ENCODE data around the gene GLIPR1L1. TPM values are rescaled to one million over a fixed set of nuclear protein-coding genes. Genes with fewer than 3 reads are reported as not detected.

Gene GLIPR1L1
- total RNA-seq, 1 experiment from 2014 or later: not detected

DNA sequence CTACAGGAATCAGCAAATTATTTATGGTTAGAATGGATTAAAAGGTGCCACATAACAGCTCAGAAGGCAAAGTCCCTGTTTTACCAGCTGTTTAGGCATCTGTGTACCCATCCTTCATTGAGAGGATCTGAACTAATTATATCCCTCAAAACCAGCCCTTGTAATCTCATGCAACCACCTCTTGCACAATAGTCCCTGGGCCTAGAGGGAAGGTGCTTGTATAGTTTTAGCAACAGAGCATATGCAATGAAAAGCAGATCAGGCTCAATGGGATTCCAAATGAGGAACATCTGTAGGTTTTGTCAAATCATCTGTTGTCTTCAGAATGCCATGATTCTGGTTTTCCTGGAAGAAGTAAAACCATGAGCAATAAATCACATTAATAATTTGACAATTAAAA lies 30.4 kb downstream of the GLIPR1L1 start:
- ChIA-PET POLR2A (ENCODE audit: unreplicated experiment) (no interaction called here), CTCF (no interaction called here)
- Histone ChIP-seq H4K20me1 (ENCODE audit: insufficient read depth) (no peaks in the 10 kb centered on the region), H3F3A (ENCODE audit: insufficient read depth, low read depth) (no peaks in the 10 kb centered on the region), H2AFZ (no peak overlapping the region), H3K27ac (no peak overlapping the region), H3K36me3 (ENCODE audit: low read depth) (no peaks in the 10 kb centered on the region), H3K4me3 (no peak overlapping the region), H3K79me2 (ENCODE audit: low read depth) (no peaks in the 10 kb centered on the region), H3K9me2 (ENCODE audit: insufficient read depth) (0 out of 2 replicates have a peak, but pooled peaks cover 4% of the 10 kb centered on the region), H3K27me3 (ENCODE audit: insufficient read depth, low read depth) (no peaks in the 10 kb centered on the region), H3K4me2 (no peak overlapping the region), H3K4me1 (replicated peaks; ENCODE audit: insufficient read depth) (no peaks in the 10 kb centered on the region), H3K9me3 (ENCODE audit: insufficient read depth, low read depth) (peaks cover 3% of the 10 kb centered on the region; the same call in 1 of the 2 replicates)
- no TSS peak for BruUV-seq (replicated peaks)
- no peak for DNase-seq
- TF ChIP-seq CTCF (conservative IDR thresholded peaks at IDR 0.05) (no peak), EZH2 (IDR thresholded peaks at IDR 0.05; ENCODE audit: low read depth) (no peak)
- intact Hi-C loops (cut with micrococcal nuclease; ENCODE audit: unreplicated experiment): no loop called here

DNA sequence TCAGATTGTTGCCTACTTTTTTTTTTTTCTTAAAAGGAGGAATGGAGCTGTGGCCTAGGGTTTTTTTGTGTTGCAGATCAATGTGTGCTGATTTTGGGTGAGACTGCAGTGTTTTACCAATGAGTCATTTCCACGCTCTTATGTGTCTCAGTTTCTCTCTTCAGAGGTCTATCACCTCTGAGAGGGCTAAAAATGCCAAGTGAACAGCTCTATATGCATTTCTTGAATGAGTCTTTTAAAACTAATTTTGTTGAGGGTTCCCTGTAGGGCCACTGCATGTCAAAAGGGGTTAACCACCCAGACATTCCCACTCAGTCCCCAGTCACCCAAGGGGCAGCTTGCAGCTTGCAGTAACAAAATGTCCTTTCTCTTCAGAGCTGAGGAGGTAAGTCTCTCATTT lies 32.2 kb downstream of the GLIPR1L1 start:
- 0 out of 2 replicates have a peak, but pooled peaks cover 4% of the 10 kb centered on the region for H3K9me2 ChIP-seq (ENCODE audit: insufficient read depth)
- no peaks in the 10 kb centered on the region; the same call in 1 of the 2 replicates for H3K9me3 ChIP-seq (ENCODE audit: insufficient read depth, low read depth)
- no peak overlapping the region for H3K4me3 ChIP-seq
- DNase-seq: no peak
- H3K27me3 ChIP-seq (ENCODE audit: insufficient read depth, low read depth): no peaks in the 10 kb centered on the region
- no TSS peak for BruUV-seq (replicated peaks)
- intact Hi-C loops (cut with micrococcal nuclease; ENCODE audit: unreplicated experiment): no loop called here
- H3F3A ChIP-seq (ENCODE audit: insufficient read depth, low read depth): no peaks in the 10 kb centered on the region
- H3K36me3 ChIP-seq (ENCODE audit: low read depth): no peaks in the 10 kb centered on the region
- H3K27ac ChIP-seq: no peak overlapping the region
- H4K20me1 ChIP-seq (ENCODE audit: insufficient read depth): no peaks in the 10 kb centered on the region
- no peak for TF ChIP-seq EZH2 (IDR thresholded peaks at IDR 0.05; ENCODE audit: low read depth)
- TF ChIP-seq CTCF (conservative IDR thresholded peaks at IDR 0.05): no peak
- ChIA-PET POLR2A (ENCODE audit: unreplicated experiment) (no interaction called here), CTCF (no interaction called here)
- H3K4me1 ChIP-seq (replicated peaks; ENCODE audit: insufficient read depth): no peaks in the 10 kb centered on the region
- no peak overlapping the region for H2AFZ ChIP-seq
- H3K4me2 ChIP-seq: no peak overlapping the region
- no peaks in the 10 kb centered on the region for H3K79me2 ChIP-seq (ENCODE audit: low read depth)

GRCh38 chr12:75374971-75375370 lies 40.5 kb downstream of the GLIPR1L1 start:
- Histone ChIP-seq H3K4me3 (no peak overlapping the region), H3K79me2 (ENCODE audit: low read depth) (no peaks in the 10 kb centered on the region), H4K20me1 (ENCODE audit: insufficient read depth) (no peaks in the 10 kb centered on the region), H3K27me3 (ENCODE audit: insufficient read depth, low read depth) (no peaks in the 10 kb centered on the region), H3K36me3 (ENCODE audit: low read depth) (no peaks in the 10 kb centered on the region), H3K4me2 (no peak overlapping the region), H3K4me1 (replicated peaks; ENCODE audit: insufficient read depth) (no peaks in the 10 kb centered on the region), H3K9me2 (ENCODE audit: insufficient read depth) (no peaks in the 10 kb centered on the region; the same call in 1 of the 2 replicates), H3K9me3 (ENCODE audit: insufficient read depth, low read depth) (no peaks in the 10 kb centered on the region), H3K27ac (no peak overlapping the region), H2AFZ (no peak overlapping the region), H3F3A (ENCODE audit: insufficient read depth, low read depth) (no peaks in the 10 kb centered on the region)
- TF ChIP-seq CTCF (conservative IDR thresholded peaks at IDR 0.05) (no peak), EZH2 (IDR thresholded peaks at IDR 0.05; ENCODE audit: low read depth) (no peak)
- no TSS peak for BruUV-seq (replicated peaks)
- CTCF ChIA-PET: no interaction called here
- POLR2A ChIA-PET (ENCODE audit: unreplicated experiment): no interaction called here
- intact Hi-C loops (cut with micrococcal nuclease; ENCODE audit: unreplicated experiment): no loop called here
- DNase-seq: no peak
